Mammary epithelial cell (primary cell): ENCODE measurements around the gene MPHOSPH6.

Experiments used
- CTCF ChIP-seq, 2 donors: IDR thresholded peaks in 1 of 2; conservative IDR thresholded peaks in 1 of 2; 2 replicates each; pipeline ENCODE4 v1.5.1; 2011 to 2012; ENCODE audit warnings: inconsistent platforms in 2 of 2, low read length in 2 of 2, mild to moderate bottlenecking in 2 of 2, control low read depth in 1 of 2, low read depth in 1 of 2; ENCODE audit not compliant: insufficient read depth in 1 of 2; ENCODE audit errors: extremely low read depth in 1 of 2
- EZH2 ChIP-seq: IDR thresholded peaks from 2 replicates; pipeline ENCODE4 v1.6.1; 2012; ENCODE audit warnings: low read length, inconsistent platforms, borderline replicate concordance

DNA sequence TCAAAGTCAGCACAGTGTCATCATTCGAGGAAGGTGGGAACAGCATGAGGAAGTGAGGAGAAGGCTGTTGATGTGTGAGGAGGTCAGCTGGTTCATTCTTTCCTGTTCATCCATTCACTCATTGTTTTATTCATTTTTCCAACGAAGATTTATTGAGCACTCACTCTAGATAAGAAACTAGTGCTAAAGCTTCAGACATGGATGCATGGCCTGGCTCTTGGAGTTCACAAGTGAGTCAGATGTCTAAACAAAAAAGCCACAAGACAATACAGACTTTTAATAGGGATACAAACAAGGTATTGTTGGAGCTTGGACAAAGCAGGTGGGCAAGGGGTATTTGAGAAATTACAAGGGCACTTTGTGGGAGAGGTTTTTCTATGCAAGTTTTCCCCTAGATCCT is 31.3 kb upstream of the MPHOSPH6 start:
- TF ChIP-seq CTCF (conservative IDR thresholded peaks at IDR 0.05 in 1 of 2, IDR thresholded peaks at IDR 0.05 in 1 of 2; ENCODE audit: extremely low read depth in 1 of 2, insufficient read depth in 1 of 2, low read depth in 1 of 2, low read length in 2 of 2) (no peak), EZH2 (no peak)
